HG02798 (cell line): Measurements from ENCODE around the gene TTYH1.

Experiments used
- ATAC-seq: cut with Tn5 transposase; IDR thresholded peaks from one replicate; pipeline ENCODE4 v1.9.1; 2021; ENCODE audit warnings: mild to moderate bottlenecking; ENCODE audit not compliant: unreplicated experiment, poor library complexity

The TTYH1 gene

GRCh38 chr19:54391589-54392061 lies 23.6 kb upstream of the TTYH1 start:
- no peak for ATAC-seq

DNA sequence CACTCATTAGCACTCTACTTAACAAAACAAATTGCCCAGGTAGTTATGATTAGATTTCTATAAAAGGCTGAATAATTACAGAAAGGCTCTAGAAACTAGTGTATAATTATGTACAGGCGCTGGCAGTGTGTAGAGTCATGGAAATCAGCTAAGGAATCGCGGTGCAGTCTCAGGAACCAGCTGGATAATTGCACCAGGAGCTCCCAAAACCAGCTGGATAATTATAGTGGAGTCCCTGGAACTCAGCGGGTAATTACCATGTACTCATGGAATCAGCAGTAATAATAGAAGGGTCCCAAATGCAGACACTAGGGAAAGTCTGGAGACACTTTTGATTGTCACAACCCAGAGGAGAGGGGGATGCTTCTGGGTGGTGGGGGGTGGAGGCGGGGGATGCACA lies 23.2 kb upstream of the TTYH1 start:
- no peak for ATAC-seq

DNA sequence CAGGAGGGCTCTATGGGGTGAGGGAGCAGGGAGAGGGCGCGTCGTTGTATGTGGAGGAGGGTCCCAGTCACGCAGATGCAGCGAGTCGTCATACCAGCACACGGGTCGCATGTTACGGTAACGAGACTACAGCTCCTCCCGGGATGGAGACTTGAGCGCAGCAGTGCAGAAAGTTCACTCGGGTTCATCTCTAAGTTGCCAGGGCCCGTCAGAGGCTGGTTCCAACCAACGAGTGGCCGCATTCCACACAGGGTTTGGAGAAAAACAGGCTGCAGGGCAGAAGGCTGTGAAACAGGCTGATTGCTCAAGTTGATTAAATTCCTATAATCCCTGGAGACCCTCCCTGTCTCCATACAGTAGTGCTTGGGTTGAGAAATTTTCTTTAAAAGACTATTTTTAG lies 21.9 kb upstream of the TTYH1 start:
- no peak for ATAC-seq

- no peak for ATAC-seq
These were observed 19.6 kb upstream of the TTYH1 start for GRCh38 chr19:54395685-54396084.

GRCh38 chr19:54399189-54399588 lies 16.1 kb upstream of the TTYH1 start:
- ATAC-seq = no peak

GRCh38 chr19:54400913-54401312 lies 14.4 kb upstream of the TTYH1 start:
- no peak for ATAC-seq

GRCh38 chr19:54403054-54403453 lies 12.2 kb upstream of the TTYH1 start:
- ATAC-seq = no peak

DNA sequence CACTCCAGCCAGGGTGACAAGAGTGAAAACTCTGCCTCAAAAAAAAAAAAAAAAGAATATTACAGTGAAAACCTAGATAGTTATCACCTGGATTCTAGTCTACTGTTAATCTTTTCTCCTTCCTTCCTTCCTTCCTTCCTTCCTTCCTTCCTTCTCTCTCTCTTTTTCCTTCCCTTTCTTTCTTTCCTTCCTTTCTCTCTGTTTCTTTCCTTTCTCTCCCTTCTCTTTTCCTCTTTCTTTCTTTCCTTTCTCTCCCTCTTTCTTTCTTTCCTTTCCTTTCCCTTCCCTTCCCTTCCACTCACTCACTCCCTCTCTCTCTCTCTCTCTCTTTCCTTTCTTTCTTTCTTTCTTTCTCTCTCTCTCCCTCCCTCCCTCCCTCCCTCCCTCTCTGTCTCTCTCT lies 9.6 kb upstream of the TTYH1 start:
- no peak for ATAC-seq

DNA sequence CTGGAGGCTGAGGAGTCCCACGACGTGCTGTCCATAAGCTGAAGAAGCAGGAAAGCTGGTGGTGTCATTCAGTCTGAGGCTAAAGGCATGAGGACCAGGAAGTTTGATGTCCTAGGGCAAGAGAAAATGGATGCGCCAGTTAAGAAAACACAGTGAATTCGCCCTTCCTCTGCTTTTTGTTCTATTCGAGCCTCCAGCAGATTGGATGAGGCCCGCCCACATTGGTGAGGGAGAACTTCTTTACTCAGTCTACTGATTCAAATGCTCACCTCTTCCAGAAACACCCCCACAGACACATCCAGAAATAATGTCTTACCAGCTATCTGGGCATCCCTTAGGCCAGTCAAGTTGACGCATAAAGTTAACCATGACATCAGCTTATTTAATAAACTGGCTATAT lies 7.5 kb upstream of the TTYH1 start:
- no peak for ATAC-seq

DNA sequence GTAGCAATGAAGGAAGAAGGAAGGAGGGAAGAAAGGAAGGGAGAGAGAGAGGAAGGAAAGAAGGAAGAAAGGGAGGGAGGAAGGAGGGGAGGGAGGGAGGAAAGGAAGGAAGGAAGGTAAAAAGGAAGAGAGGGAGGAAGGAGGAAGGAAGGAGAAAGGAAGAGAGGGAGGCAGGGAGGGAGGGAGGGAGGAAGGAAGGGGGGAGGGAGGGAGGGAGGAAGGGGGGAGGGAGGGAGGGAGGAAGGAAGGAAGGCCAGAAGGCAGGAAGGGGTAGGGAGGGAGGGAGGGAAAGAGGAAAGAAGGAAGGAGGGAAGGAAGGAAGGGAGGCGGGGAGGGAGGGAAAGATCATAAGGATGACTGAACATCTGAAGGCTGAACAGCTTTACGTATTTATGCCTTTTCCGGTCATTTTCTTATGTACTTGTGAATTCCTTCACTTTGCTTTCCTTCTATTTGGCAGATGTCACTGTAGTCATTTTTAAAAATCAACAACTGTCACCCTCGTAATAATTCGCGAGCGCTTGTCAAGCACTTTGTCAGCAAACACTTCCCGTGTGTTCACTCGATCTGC lies 6.7 kb upstream of the TTYH1 start:
- ATAC-seq = no peak

- ATAC-seq = no peak
These were observed 4.2 kb upstream of the TTYH1 start for GRCh38 chr19:54411033-54411432.

- no peak for ATAC-seq
These were observed 2.4 kb upstream of the TTYH1 start for GRCh38 chr19:54412877-54413276.

- no peak for ATAC-seq
These were observed 1.1 kb upstream of the TTYH1 start for GRCh38 chr19:54414156-54414555.

DNA sequence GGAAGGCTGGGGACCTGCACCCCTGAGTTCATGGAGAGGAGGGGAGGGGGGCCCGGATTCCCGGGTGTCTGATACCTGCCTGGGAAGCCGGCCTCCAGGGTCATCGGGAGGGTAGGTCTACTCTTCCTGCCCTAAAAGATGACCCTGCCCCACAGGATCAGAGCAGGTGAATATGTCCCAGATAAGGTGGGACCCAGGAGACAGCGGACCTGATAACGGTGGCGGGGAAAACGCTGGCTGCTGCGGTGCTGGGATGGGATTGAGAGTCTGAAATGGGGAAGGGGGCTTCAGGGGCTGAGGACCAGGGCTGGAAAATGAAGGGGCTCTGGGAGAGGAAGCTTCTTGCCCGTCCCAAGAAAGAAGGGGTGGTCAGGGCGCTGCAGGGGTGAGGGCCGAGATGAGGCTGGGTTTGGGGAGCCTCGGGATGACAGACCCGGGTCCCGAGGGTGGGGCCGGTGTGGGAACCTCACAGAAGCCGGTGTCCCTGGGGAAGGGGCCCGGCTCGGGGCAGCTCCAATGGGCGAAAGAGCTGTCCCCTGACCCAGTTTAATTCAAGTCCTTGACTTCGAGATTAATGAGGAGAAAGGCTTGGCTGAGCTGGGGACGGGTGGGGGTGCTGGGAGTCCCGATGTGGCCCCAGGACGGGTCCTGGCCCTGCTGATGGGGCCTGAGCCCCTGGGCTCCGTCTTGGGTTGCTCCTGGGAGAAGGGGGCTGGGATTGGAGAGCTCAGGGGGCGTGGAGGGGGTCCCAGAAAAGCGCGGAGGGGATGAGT lies 823 bp downstream of the TTYH1 start:
- ATAC-seq = no peak

DNA sequence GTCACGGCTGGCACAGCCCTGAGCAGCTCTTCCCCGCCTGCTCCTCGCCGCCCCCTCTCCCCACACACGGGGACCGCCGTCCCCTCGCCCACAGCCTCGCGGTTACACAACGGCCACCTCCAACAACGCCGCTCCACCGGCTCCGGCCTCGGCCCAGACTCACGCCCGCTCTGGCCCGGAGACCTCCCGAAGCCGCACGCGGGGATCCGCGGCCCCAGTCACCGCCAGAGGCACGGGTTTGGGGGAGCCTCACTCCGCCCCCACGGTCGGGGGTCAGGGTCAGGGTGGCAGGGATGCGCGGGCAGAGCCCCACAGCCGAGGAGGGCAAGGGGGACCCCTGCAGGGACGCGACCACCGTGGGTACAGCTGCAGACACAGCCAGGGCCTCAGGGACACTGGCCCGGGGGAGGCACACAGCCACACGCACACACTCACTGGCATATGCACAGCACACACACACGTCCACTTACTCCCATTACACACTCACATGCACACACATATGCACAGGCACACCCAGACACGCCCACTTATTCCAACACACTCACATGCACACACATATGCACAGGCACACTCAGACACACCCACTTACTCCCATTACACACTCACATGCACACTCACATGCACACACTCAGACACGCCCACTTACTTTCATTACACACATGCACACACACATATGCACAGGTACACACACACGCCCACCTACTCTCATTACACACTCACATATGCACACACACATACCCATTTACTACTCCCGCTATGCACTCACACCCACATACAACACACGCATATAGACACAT lies 1.6 kb downstream of the TTYH1 start:
- ATAC-seq = no peak

- ATAC-seq = no peak
These were observed 3.0 kb downstream of the TTYH1 start for GRCh38 chr19:54418030-54418929.

DNA sequence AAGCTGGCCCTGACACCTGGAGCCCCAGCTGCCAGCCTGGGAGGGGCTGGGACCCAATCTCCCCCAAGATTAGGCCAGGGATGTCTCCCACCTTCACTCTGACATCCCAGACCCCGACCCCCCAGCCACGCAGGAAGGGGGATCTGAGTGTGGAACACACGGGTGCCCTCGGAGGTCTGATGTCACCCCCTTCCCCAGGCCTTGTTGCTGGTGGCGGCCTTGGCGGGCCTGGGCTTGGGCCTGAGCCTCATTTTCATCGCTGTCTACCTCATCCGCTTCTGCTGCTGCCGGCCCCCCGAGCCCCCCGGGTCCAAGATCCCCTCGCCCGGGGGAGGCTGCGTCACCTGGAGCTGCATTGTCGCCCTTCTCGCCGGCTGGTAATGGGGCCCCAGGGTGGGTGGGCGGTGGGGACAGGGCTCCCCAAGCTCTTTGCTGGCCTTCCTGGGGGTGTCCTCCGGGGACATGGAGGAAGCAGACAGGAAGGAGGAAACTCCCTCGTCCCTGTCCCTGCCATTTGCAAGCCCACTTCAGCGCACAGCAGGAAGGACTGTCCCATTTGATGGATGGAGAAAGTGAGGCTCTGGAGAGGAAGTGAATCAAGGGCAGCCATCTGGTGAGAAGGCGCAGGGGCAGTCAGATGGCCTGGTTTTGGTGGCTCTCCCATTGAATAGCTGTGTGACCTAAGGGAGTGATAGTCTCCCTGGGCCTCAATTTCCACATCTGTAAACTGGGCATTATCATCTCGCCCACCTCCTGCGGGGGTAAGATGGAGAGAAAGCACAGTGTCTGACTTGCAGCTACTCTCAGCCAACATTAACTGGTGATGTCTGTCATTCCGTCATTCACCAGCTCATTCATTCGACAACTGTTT lies 3.9 kb downstream of the TTYH1 start:
- ATAC-seq = no peak

DNA sequence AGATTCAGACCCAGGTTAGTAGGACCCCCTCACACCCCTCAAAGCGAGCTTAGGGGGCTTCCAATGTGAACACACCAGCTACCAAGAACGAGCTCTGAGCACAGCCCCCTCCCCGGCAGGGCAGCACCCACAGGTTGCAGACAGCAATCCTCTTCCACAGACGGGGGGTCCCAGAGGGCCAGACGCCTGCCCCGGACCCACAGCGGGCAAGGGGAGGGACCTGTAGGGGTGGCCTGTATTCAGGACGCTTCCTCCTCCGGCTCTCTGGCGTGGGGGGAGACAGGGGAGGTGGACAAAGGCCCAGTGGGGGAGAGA lies 4.8 kb downstream of the TTYH1 start:
- ATAC-seq = no peak

DNA sequence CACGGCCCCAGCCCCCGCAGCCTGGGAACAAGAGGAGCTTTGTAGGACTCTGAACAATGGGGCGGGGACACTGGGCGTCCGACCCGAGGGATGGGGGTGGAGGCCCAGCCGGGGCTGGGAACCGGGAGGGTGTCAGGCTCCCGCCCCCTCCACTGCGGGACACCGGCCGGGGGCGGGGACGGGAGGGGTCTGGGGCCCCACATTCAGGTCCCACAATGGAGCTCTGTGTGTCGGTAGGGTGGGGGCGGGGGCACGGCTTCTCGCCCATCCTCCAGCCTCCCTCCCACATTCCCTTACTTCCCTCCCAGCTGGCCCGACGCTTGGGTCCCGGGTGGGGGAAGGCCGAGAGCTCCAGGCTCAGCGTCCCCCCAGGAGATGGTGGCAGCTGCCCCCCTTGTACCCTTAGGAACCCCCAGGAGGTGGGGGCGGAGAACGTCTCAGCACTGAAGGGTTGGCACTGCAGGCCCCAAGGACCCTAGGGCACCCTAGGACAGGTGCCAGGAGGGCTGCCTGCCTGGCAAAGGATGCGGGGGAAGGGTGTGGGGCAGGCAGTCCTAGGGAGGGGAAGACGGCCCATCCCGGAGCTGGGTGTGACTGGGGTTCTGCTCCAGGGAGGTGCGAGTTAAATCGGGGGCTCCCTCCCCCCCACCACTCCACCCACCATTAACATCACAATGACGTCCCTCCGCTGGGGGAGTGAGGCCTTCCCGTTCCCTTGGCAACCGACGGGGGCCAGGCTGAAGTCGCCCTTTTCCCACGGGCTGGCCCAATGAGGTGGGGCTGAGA lies 5.3 kb downstream of the TTYH1 start:
- ATAC-seq = no peak
